Measurements from ENCODE around the gene PRND.
"Not testable (repeated sequence)": the region's sequence is repeated elsewhere in the genome, so short reads cannot be mapped to it uniquely, and the experiment has no call there.

PRND gene, protein sequence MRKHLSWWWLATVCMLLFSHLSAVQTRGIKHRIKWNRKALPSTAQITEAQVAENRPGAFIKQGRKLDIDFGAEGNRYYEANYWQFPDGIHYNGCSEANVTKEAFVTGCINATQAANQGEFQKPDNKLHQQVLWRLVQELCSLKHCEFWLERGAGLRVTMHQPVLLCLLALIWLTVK

GRCh38 chr20:4721719-4722118 lies at the start of gene PRND:
PRND (plus strand) TSS chr20:4721909; CDS start chr20:4724552, 2,643 bp downstream.
- no peak for DNase-seq (ENCODE audit: low read depth)

- DNase-seq (ENCODE audit: low read depth) = no peak
Observed at GRCh38 chr20:4672948-4673347, 48.8 kb upstream of the PRND start.

DNA sequence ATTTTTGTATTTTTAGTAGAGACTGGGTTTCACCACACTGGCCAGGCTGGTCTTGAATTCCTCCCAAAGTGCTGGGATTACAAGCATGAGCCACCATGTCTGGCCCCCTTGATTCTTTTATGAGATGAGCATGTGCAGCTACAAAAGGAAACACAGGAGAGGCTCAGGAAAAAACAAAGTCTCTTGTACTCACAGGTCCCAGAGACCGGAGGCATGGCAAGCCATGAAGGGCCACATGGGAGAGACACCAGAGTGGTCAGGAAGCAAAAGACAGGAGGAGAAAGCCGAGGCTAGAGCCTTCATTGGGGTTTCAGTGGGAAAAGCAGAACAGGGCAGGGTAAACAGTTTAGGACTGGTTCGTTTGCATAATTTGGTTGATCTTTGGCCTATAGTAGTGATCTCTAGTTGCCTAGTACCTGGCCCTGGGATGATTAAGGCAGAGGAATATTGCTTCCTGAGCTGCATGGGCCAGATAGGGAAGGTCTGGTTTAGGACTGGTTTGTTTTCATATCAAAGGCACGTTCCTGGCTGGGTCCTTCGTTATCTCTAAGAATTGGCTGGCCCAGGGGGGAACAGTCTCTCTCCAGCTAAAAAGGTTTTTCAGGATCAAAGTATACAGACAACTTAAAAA lies 48.2 kb upstream of the PRND start:
- DNase-seq (ENCODE audit: low read depth) = no peak

- no peak for DNase-seq (ENCODE audit: low read depth)
Observed at GRCh38 chr20:4674672-4675071, 47.0 kb upstream of the PRND start.

DNA sequence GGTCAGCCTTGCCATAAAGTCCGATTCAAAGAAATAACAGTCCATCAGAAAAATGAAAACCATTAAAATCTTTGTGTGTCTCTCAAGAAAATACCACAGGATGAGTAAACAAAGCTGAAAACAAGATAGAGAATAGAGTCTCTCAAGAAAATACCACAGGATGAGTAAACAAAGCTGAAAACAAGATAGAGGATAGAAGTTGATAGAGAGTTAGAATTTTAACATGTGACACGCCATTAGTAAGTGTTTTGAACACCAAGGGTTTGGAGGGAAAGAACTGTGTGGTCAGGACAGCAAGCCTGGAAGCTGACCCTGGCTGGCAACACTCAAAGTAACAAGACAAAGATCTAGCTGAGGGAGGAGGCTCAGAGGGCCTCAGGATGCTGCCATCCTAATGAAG lies 43.9 kb upstream of the PRND start:
- no peak for DNase-seq (ENCODE audit: low read depth)

DNA sequence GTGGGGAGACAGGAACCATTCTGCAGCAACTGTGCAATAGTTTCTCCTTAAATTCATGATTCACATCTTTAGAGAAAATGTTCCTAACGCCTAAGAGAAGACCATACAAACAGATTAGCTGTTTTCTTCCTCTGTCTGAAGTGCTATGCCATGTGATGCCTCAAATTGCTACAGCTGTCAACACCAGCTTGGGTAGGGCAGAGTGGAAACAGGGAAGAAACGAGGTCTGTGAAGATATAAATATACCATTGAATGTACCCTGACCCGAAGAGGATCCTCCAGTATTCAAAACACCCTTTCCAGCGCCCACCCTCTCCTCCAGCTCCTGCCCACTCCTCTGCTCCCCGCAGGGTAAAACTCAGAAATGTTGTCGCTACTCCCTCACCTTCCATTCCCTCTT lies 40.3 kb upstream of the PRND start:
- no peak for DNase-seq (ENCODE audit: low read depth)

- DNase-seq (ENCODE audit: low read depth) = no peak
Observed at GRCh38 chr20:4681991-4682401, 39.7 kb upstream of the PRND start.

GRCh38 chr20:4682682-4683081 lies 39.0 kb upstream of the PRND start:
- no peak for DNase-seq (ENCODE audit: low read depth)

DNA sequence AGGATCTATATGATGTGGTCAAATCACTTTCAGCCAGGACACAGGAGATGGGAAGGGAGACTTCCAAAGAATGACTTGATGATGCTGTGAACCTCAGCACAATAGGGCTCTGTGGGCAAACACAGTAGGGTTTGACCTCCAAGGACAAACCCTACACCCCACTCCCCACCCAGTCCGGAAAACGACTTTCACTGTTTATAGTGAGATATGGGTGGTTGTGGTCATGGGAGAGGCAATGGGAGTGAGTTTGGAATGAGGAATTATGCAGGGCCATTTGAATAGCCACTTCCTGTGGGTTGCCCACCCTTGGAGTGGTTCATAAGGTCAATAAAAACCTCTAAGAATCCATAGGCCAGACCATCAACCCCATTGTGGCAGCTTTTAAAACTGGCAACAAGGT lies 38.4 kb upstream of the PRND start:
- DNase-seq (ENCODE audit: low read depth) = no peak

DNA sequence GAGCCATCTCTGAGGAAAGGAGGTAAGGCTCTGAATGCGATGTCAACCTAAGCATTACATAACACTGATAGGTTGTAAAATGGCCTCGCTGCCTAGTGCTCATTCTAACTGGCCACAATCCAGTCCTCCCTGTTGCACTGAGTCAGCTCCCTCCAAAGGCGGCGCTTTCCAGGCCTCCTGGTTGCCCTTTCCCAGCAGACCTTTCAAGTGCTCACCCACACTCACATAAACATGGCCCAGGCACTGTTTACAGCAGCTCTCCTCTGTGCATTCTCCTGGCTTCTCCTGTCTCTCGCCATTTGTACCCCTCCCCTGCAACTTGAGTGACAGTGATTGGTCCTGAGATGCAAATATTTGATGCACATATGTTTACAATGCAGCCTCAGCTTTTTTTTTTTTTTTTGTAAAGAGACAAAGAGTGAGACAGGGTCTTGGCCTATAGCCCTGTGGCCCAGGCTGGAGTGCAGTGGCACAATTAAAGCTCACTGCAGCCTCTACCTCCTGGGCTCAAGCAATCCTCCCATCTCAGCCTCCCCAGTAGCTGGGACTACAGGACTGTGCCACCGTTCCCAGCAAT lies 36.8 kb upstream of the PRND start:
- DNase-seq (ENCODE audit: low read depth) = no peak

DNA sequence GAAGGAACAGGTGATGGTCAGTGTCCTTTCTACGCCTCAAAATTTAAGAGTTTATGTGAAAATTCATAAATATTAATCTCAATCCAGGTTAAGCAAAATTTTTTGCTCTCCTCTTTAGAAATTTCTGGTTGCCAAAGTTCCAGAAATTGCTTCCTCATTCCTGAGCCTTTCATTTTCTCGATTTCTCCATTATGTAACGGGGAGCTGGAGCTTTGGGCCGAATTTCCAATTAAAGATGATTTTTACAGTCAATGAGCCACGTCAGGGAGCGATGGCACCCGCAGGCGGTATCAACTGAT lies 35.8 kb upstream of the PRND start:
- no peak for DNase-seq (ENCODE audit: low read depth)

GRCh38 chr20:4688305-4688704 lies 33.4 kb upstream of the PRND start:
- DNase-seq (ENCODE audit: low read depth) = no peak

DNA sequence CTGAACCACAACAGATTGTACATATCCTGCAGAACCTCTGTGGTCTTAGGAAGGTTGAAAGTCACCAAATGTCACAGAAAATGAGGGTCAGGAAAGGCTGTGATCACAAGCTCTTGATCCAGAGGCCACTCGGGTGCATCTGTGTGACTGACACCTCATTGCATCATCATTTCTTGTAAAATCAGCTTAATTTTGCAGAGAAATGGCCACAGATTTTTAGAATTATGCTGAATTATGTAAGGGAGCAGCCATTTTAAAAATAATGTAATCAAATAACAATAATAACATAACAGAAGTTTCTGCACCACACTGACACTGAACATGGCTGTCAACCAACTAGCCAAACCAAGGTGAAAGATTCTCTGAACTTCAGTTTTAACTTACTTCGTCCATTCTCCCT lies 32.5 kb upstream of the PRND start:
- no peak for DNase-seq (ENCODE audit: low read depth)

DNA sequence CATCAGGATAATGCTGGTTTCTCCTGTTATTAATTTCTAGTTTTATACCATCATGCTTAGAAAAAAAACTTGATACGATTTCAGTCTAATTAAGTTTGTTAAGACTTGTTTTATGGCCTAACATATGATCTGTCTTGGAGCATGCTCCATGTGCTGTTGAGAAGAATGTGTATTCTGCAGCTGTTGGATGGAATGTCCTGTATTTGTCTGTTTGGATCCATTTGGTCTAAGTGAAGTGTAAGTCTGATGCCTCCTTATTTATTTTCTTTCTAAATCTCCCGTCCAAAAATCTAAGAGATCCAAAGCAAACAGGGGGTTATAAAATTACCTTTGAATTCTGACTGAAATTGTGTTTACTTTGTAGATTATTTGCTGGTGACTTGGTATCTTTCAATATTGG lies 30.0 kb upstream of the PRND start:
- no peak for DNase-seq (ENCODE audit: low read depth)

DNA sequence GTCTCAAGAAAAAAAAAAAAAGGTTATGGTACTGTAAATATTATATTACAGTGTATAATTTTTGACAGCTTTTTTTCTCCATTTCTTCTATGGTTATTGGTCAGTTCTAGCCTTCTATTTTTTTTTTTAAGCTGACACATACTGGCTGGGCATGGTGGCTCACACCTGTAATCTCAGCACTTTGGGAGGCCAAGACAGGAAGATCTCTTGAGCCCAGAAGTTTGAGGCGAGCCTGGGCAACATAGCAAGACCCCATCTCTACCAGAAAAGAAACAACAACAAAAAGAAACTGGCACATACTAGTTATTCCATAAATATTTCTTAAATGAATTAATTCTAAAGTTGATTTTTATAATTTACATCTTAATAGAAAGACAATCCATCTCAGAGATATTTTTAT lies 27.6 kb upstream of the PRND start:
- no peak for DNase-seq (ENCODE audit: low read depth)

GRCh38 chr20:4697189-4697830 lies 24.4 kb upstream of the PRND start:
- DNase-seq (ENCODE audit: low read depth) = no peak

DNA sequence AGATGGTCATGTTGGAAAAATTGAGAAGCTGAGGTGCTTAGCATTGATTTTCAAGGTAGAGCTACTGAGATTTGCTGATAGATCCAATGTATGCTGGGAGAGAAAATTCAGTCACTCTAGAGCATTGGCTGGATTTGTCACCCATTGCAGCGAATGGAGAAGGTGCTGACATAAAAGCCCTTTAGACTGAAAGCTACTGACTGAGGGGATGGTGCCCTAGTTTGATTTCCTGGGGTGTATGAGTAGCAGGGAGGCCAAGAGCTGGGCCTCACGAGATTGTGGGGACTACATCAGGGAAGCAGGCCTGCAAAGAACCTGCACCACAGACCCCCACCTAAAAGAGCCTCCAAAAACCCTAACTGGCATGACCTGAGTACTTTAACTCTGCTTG lies 23.9 kb upstream of the PRND start:
- DNase-seq (ENCODE audit: low read depth) = no peak

DNA sequence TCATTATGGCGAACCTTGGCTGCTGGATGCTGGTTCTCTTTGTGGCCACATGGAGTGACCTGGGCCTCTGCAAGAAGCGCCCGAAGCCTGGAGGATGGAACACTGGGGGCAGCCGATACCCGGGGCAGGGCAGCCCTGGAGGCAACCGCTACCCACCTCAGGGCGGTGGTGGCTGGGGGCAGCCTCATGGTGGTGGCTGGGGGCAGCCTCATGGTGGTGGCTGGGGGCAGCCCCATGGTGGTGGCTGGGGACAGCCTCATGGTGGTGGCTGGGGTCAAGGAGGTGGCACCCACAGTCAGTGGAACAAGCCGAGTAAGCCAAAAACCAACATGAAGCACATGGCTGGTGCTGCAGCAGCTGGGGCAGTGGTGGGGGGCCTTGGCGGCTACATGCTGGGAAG lies 22.5 kb upstream of the PRND start:
- DNase-seq (ENCODE audit: low read depth) = no peak

- no peak for DNase-seq (ENCODE audit: low read depth)
Observed at GRCh38 chr20:4699957-4700356, 21.8 kb upstream of the PRND start.

DNA sequence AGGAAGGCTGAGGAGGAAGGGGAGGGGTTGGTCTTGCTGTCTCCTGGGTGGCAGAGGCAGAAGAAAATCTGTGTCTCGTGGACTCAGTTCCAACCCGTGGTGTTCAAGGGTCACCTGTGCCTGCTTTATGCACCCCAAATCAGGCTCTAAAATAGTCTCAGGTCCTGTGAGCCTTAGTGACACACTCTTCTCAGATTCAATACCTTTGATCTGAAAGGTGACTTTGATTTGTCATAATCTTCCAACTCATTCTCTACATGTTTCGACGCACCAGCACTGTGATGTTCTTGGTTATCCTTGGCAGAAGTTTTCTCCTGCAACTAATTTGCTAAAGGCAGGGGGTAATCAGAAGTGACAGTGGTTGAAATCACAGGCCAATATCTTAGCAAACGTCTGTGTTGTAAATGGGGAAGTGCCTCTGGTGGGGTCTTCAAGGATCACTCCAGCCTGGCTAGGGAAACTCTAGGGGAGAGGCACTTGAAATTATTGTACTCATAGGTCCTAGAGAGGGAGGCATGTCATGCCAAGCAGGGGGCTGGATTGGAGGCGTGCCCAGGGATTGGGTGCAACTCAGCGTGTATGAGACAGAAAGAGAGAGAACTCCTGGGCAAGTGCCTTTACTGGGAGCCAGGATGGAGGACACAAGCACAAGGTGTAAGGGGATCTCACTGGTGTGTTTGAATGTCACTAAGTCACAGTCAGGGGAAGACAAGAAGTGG lies 19.0 kb upstream of the PRND start:
- DNase-seq (ENCODE audit: low read depth) = no peak

DNA sequence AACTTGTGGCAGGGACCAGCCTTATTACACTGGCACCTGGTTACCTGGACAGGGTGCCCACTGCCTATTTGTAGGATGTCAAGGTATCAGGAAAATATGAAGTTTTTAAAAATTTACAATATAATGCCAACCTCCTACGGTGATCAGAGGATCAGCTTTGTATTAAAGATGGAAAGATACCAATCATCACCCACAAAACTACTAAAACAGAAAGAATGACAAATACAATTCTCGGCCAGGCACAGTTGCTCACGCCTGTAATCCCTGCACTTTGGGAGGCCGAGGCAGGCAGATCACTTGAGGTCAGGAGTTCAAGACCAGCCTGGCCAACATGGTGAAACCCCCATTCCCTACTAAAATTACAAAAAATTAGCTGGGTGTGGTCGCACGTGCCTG lies 18.4 kb upstream of the PRND start:
- no peak for DNase-seq (ENCODE audit: low read depth)

- not testable (repeated sequence) for DNase-seq (ENCODE audit: low read depth)
Observed at GRCh38 chr20:4706941-4707340, 14.8 kb upstream of the PRND start.

DNA sequence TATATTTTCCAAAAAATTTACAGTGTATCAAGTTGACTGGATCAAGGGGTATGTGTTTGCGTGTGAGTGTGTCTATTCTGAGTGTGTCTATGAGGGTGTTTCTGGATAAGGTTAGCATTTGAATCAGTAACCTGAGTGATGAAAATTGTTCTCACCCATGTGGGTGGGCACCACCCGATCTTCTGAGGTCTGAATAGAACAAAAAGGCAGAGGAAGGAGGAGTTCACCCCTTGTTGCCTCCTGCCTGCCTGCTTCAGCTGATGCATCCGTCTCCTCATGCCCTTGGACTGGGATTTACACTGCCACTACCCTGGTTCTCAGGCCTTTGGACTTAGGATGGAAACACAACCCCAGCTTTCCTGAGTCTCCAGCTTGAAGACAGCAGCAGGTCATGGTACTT lies 13.7 kb upstream of the PRND start:
- DNase-seq (ENCODE audit: low read depth) = no peak
